Measurements from ENCODE around the gene MAPKAPK5.
"Not testable (repeated sequence)": the region's sequence is repeated elsewhere in the genome, so short reads cannot be mapped to it uniquely, and the experiment has no call there.

The MAPKAPK5 gene

GRCh38 chr12:111828338-111828979 is 13.6 kb upstream of the MAPKAPK5 start:
- no peak for DNase-seq (ENCODE audit: low read depth in 3 of 3)

GRCh38 chr12:111829635-111830034 is 12.4 kb upstream of the MAPKAPK5 start:
- not testable (repeated sequence) for DNase-seq (ENCODE audit: low read depth in 3 of 3)

- DNase-seq (ENCODE audit: low read depth in 3 of 3), result not testable (repeated sequence)
Measured at GRCh38 chr12:111834740-111835386, 7.2 kb upstream of the MAPKAPK5 start.

- not testable (repeated sequence) for DNase-seq (ENCODE audit: low read depth in 3 of 3)
Measured at GRCh38 chr12:111835531-111836181, 6.4 kb upstream of the MAPKAPK5 start.

GRCh38 chr12:111838353-111838752 is 3.7 kb upstream of the MAPKAPK5 start:
- no peak for DNase-seq (ENCODE audit: low read depth in 3 of 3)

GRCh38 chr12:111840807-111841206 is 1.2 kb upstream of the MAPKAPK5 start:
- no peak for DNase-seq (ENCODE audit: low read depth in 3 of 3)

GRCh38 chr12:111841236-111841749 is 735 bp upstream of the MAPKAPK5 start:
- no peak for DNase-seq (ENCODE audit: low read depth in 3 of 3)

- DNase-seq (ENCODE audit: low read depth in 3 of 3), result peak in 2 of 3 experiments; percentile 10 to 27
Measured at GRCh38 chr12:111842556-111843396, 748 bp downstream of the MAPKAPK5 start.

GRCh38 chr12:111846016-111846415 is 4.0 kb downstream of the MAPKAPK5 start:
- no peak for DNase-seq (ENCODE audit: low read depth in 3 of 3)

GRCh38 chr12:111850526-111850925 is 8.5 kb downstream of the MAPKAPK5 start:
- no peak for DNase-seq (ENCODE audit: low read depth in 3 of 3)

- no peak for DNase-seq (ENCODE audit: low read depth in 3 of 3)
Measured at GRCh38 chr12:111858186-111858585, 16.2 kb downstream of the MAPKAPK5 start.

GRCh38 chr12:111858778-111859177 is 16.8 kb downstream of the MAPKAPK5 start:
- no peak for DNase-seq (ENCODE audit: low read depth in 3 of 3)

GRCh38 chr12:111864913-111865312 is 22.9 kb downstream of the MAPKAPK5 start:
- no peak for DNase-seq (ENCODE audit: low read depth in 3 of 3)

GRCh38 chr12:111867531-111867930 is 25.5 kb downstream of the MAPKAPK5 start:
- no peak for DNase-seq (ENCODE audit: low read depth in 3 of 3)

- DNase-seq (ENCODE audit: low read depth in 3 of 3), result no peak
Measured at GRCh38 chr12:111868676-111869588, 26.9 kb downstream of the MAPKAPK5 start.

- DNase-seq (ENCODE audit: low read depth in 3 of 3), result no peak
Measured at GRCh38 chr12:111869671-111870070, 27.6 kb downstream of the MAPKAPK5 start.

GRCh38 chr12:111870216-111870615 is 28.2 kb downstream of the MAPKAPK5 start:
- no peak for DNase-seq (ENCODE audit: low read depth in 3 of 3)

- DNase-seq (ENCODE audit: low read depth in 3 of 3), result no peak
Measured at GRCh38 chr12:111870706-111871105, 28.7 kb downstream of the MAPKAPK5 start.

- no peak for DNase-seq (ENCODE audit: low read depth in 3 of 3)
Measured at GRCh38 chr12:111873113-111873512, 31.1 kb downstream of the MAPKAPK5 start.

GRCh38 chr12:111881716-111882115 is 39.7 kb downstream of the MAPKAPK5 start:
- no peak for DNase-seq (ENCODE audit: low read depth in 3 of 3)
